K562 (cell line): Measurements from ENCODE around the gene MAP2K4. TPM values are rescaled to one million over a fixed set of nuclear protein-coding genes. Genes with fewer than 3 reads are reported as not detected.

Experiments
- ATAC-seq: fragments of 200-7000 bp; cut with Tn5 transposase; 3 replicates; pipeline ENCODE4 v1.9.1; 2020; ENCODE audit warnings: moderate library complexity
- BruUV-seq: library from RNA; stranded (reverse); fragments of 400-500 nt; replicated peaks from 2 replicates; lab custom pipeline; 2021; lab: Mats Ljungman, UMichigan
- CTCF ChIA-PET: fragments of 300-600 bp; formaldehyde crosslinking; extraction: SDS; loops from one replicate; lab custom pipeline; 2021; ENCODE audit warnings: low intra/inter-chr PET ratio; lab: Yijun Ruan, JAX
- POLR2A ChIA-PET: fragments of 300-600, 350-650 bp; sonication (Branson Sonifier 250); formaldehyde crosslinking; extraction: SDS; loops from one replicate; lab custom pipeline; 2021; ENCODE audit warnings: antibody characterized with exemption, inconsistent platforms; lab: Yijun Ruan, JAX
- DNase-seq, 4 experiments: peaks; one replicate each; pipeline versions ENCODE4 v3.0.0 to v3.0.0-alpha.2; 2011 to 2018; ENCODE audit warnings: low spot score in 3 of 4, mixed read lengths in 3 of 4; ENCODE audit errors: extremely low read depth in 1 of 4
- FAIRE-seq: peaks from 2 replicates; lab custom pipeline; 2011; peaks lifted over from hg19 to GRCh38; lab: Jason Lieb, UNC
- H2AFZ ChIP-seq: 2 replicates; pipeline ENCODE4 v1.6.0; 2011; ENCODE audit warnings: low read depth, low read length, control low read depth, inconsistent platforms
- H3K27ac ChIP-seq: fragments of 200-600 bp; 3 replicates; pipeline ENCODE4 v1.8.0; 2011; ENCODE audit warnings: low read depth, mild to moderate bottlenecking, control low read depth, inconsistent platforms, low read length, moderate library complexity, mixed read lengths; ENCODE audit errors: extremely low read depth
- H3K27me3 ChIP-seq, 2 experiments: fragments of 300-600 bp in 1 of 2; 2 replicates in 1 of 2; 3 replicates in 1 of 2; pipeline versions ENCODE4 v1.6.0 to v1.8.0; 2011; ENCODE audit warnings: inconsistent platforms in 2 of 2, low read length in 2 of 2, mild to moderate bottlenecking in 1 of 2, mixed read lengths in 1 of 2, moderate library complexity in 1 of 2; ENCODE audit not compliant: control insufficient read depth in 2 of 2, insufficient read depth in 2 of 2
- H3K36me3 ChIP-seq: fragments of 300-600 bp; 3 replicates; pipeline ENCODE4 v1.8.0; 2011; ENCODE audit warnings: mild to moderate bottlenecking, low read length, inconsistent platforms; ENCODE audit not compliant: control insufficient read depth, insufficient read depth
- H3K4me1 ChIP-seq, 2 experiments: fragments of 200-600 bp in 1 of 2; replicated peaks in 1 of 2; 2 replicates in 1 of 2; 3 replicates in 1 of 2; pipeline versions ENCODE4 v1.5.1 to v1.8.0; 2011; ENCODE audit warnings: inconsistent platforms in 2 of 2, low read length in 2 of 2, mild to moderate bottlenecking in 1 of 2, mixed read lengths in 1 of 2, moderate library complexity in 1 of 2; ENCODE audit not compliant: control insufficient read depth in 2 of 2, insufficient read depth in 2 of 2
- H3K4me2 ChIP-seq: 2 replicates; pipeline ENCODE4 v1.6.1; 2011; ENCODE audit warnings: low read length, control low read depth, inconsistent platforms, mixed read lengths; ENCODE audit not compliant: insufficient read depth
- H3K4me3 ChIP-seq: fragments of 200-600 bp; sonication (generic), shearing (Covaris generic); 2 replicates; pipeline ENCODE4 v1.5.1; 2016; ENCODE audit warnings: control low read depth, inconsistent platforms
- H3K79me2 ChIP-seq: fragments of 200-600 bp; 3 replicates; pipeline ENCODE4 v1.8.0; 2011; ENCODE audit warnings: low read length, inconsistent platforms; ENCODE audit not compliant: control insufficient read depth, insufficient read depth
- H3K9ac ChIP-seq, 2 experiments: 2 replicates each; pipeline versions ENCODE4 v1.6.0 to v1.6.1; 2011; ENCODE audit warnings: low read depth in 2 of 2, low read length in 2 of 2, control low read depth in 1 of 2, inconsistent platforms in 1 of 2, mild to moderate bottlenecking in 1 of 2, mixed read lengths in 1 of 2; ENCODE audit not compliant: insufficient read depth in 1 of 2
- H3K9me1 ChIP-seq: one replicate; pipeline ENCODE4 v1.6.0; 2011; ENCODE audit warnings: inconsistent platforms, mild to moderate bottlenecking, low read length, moderate library complexity; ENCODE audit not compliant: control insufficient read depth, insufficient read depth
- H3K9me3 ChIP-seq: replicated peaks from 2 replicates; pipeline ENCODE4 v1.5.1; 2011; ENCODE audit warnings: low read depth, low read length, inconsistent platforms; ENCODE audit not compliant: control insufficient read depth, insufficient read depth
- H4K20me1 ChIP-seq: replicated peaks from 2 replicates; pipeline ENCODE4 v1.6.1; 2011; ENCODE audit warnings: low read length, inconsistent platforms, mixed read lengths; ENCODE audit not compliant: control insufficient read depth, insufficient read depth
- CBX5 ChIP-seq: IDR thresholded peaks from 2 replicates; pipeline ENCODE4 v1.6.1; 2014; ENCODE audit warnings: low read depth, borderline replicate concordance
- FIP1L1 ChIP-seq: fragments of 200-400 bp; formaldehyde crosslinking; IDR thresholded peaks from 2 replicates; pipeline ENCODE4 v1.6.1; 2018; ENCODE audit warnings: mild to moderate bottlenecking, low read depth, low read length; ENCODE audit not compliant: poor library complexity, severe bottlenecking
- HNRNPH1 ChIP-seq: fragments of 200-400 bp; formaldehyde crosslinking; optimal IDR thresholded peaks from 2 replicates; pipeline ENCODE3; 2017; ENCODE audit warnings: low read depth, mild to moderate bottlenecking, low read length, moderate library complexity
- MAFF ChIP-seq: IDR thresholded peaks from 2 replicates; pipeline ENCODE4 v1.6.1; 2012; ENCODE audit warnings: low read length, improper control_type of control experiment
- MLX ChIP-seq, 2 experiments: fragments of 450-650 bp in 1 of 2; sonication (generic) in 1 of 2; formaldehyde crosslinking; conservative IDR thresholded peaks; 2 replicates each; pipeline versions ENCODE4 v1.4.0 to v1.8.1; 2020 to 2022; ENCODE audit warnings: mild to moderate bottlenecking in 1 of 2, missing genetic modification reagents in 1 of 2
- NCOA1 ChIP-seq: fragments of 450-650 bp; IDR thresholded peaks from 2 replicates; pipeline ENCODE4 v1.6.1; 2016; ENCODE audit warnings: low read depth
- PKNOX1 ChIP-seq: fragments of 450-650 bp; IDR thresholded peaks from 2 replicates; pipeline ENCODE4 v1.6.1; 2016
- POLR3A ChIP-seq: IDR thresholded peaks from 2 replicates; pipeline ENCODE4 v1.6.1; 2011; ENCODE audit warnings: borderline replicate concordance, mild to moderate bottlenecking, moderate library complexity; ENCODE audit not compliant: insufficient read length, insufficient read depth; ENCODE audit errors: extremely low read depth
- XRCC5 ChIP-seq: fragments of 200-400 bp; formaldehyde crosslinking; IDR thresholded peaks from 2 replicates; pipeline ENCODE4 v1.6.1; 2017; ENCODE audit warnings: low read depth, mild to moderate bottlenecking, low read length
- ZBTB49 ChIP-seq: sonication (generic); formaldehyde crosslinking; IDR thresholded peaks from 2 replicates; pipeline ENCODE4 v1.8.0; 2022; ENCODE audit warnings: missing genetic modification reagents, mild to moderate bottlenecking, borderline replicate concordance
- ZFP1 ChIP-seq: fragments of 450-650 bp; formaldehyde crosslinking; IDR thresholded peaks from 2 replicates; pipeline ENCODE4 v1.4.0; 2020; ENCODE audit warnings: mild to moderate bottlenecking, mixed read lengths
- ZNF398 ChIP-seq: fragments of 250-450 bp; sonication (Bioruptor Pico); IDR thresholded peaks from 2 replicates; pipeline ENCODE4 v1.8.0; 2021; ENCODE audit warnings: moderate library complexity, mild to moderate bottlenecking, inconsistent platforms
- ZNF740 ChIP-seq, 3 experiments: fragments of 200-800 bp in 1 of 3; sonication (Bioruptor generic) in 1 of 3; sonication (generic) in 1 of 3; formaldehyde crosslinking in 1 of 3; IDR thresholded peaks; 2 replicates each; pipeline versions ENCODE4 v1.6.1 to v1.8.0; 2016 to 2022; ENCODE audit warnings: mild to moderate bottlenecking in 2 of 3, missing compliant biosample characterization in 2 of 3, missing genetic modification characterization in 2 of 3, missing genetic modification reagents in 1 of 3
- in situ Hi-C: fragments of 300-500 bp; cut with MboI; formaldehyde crosslinking; loops from 4 replicates; pipeline ENCODE4 v1.15.0; 2018; ENCODE audit warnings: inconsistent platforms, mixed read lengths
- intact Hi-C: fragments of 100-400 bp; cut with micrococcal nuclease; formaldehyde crosslinking; loops from 2 replicates; pipeline ENCODE4 v1.14.2; 2022
- polyA plus RNA-seq, 8 experiments: library from polyadenylated mRNA; depleted of rRNA in 4 of 8; stranded (reverse) in 5 of 8; unstranded in 3 of 8; fragments of >200 nt; fragmentation: Nextera tagmentation in 2 of 8; fragmentation: Illumina TruSeq in 1 of 8; extraction: Ambion mirVana in 2 of 8; extraction: Trizol in 1 of 8; gene quantifications; 2 replicates each; pipeline versions ENCODE4 v1.2.1 to v1.2.3, GENCODE V29; 2011 to 2014; ENCODE audit warnings: inconsistent platforms in 1 of 8, missing spikeins in 1 of 8
- total RNA-seq, 7 experiments: library from RNA; depleted of rRNA in 6 of 7; stranded (reverse); fragments of >200 nt in 6 of 7; fragmentation: Illumina TruSeq in 2 of 7; extraction: Trizol in 2 of 7; gene quantifications; 2 replicates each; pipeline versions ENCODE4 v1.2.1 to v1.2.3, GENCODE V29; 2011 to 2021; ENCODE audit warnings: low replicate concordance in 1 of 7

The MAP2K4 gene
- total and polyA plus RNA-seq, 9 of the 15 experiments (the other 6 are each of a cell fraction or from before 2014, with no cell fraction given) = 3.0 to 15.9 (median 10.8) TPM

GRCh38 chr17:12136243-12136642, 115.6 kb downstream of the MAP2K4 start (continued):
- no peak for TF ChIP-seq ZBTB49 (CRISPR knock-in tag)
- no peak for TF ChIP-seq ZFP1 (CRISPR knock-in tag)
- no peak for TF ChIP-seq XRCC5

GRCh38 chr17:12136646-12137045, 116.0 kb downstream of the MAP2K4 start:
- Histone ChIP-seq H3K27ac (no peak overlapping the region), H3K9me3 (no peaks in the 10 kb centered on the region), H3K27me3 (no peaks in the 10 kb centered on the region), H3K4me1 (no peaks in the 10 kb centered on the region), H3K79me2 (no peaks in the 10 kb centered on the region), H2AFZ (no peak overlapping the region), H3K9me1 (no peaks in the 10 kb centered on the region), H4K20me1 (no peaks in the 10 kb centered on the region), H3K4me2 (no peak overlapping the region), H3K4me3 (no peak overlapping the region), H3K9ac (no peak overlapping the region), H3K36me3 (peaks cover 12% of the 10 kb centered on the region; the same call in 1 of the 3 replicates)
- in situ Hi-C loops = no loop called here
- FAIRE-seq = no peak
- no TSS peak for BruUV-seq
- no peak for ATAC-seq
- POLR2A ChIA-PET = no interaction called here
- no peak for DNase-seq
- CTCF ChIA-PET = no interaction called here
- intact Hi-C loops = no loop called here
- TF ChIP-seq ZNF740 (CRISPR knock-in tag; IDR thresholded peaks at IDR 0.05) (no peak), ZNF740 (tag; IDR thresholded peaks at IDR 0.05) (no peak), PKNOX1 (no peak), POLR3A (no peak), MLX (CRISPR knock-in tag; conservative IDR thresholded peaks at IDR 0.05) (no peak), HNRNPH1 (no peak), CBX5 (no peak), ZNF398 (CRISPR knock-in tag) (no peak), MAFF (no peak), FIP1L1 (no peak), NCOA1 (no peak)
